GM21447 (cell line): ENCODE measurements around the gene SHLD1.
"Not testable (repeated sequence)": the region's sequence is repeated elsewhere in the genome, so short reads cannot be mapped to it uniquely, and the experiment has no call there.

Experiments
- ATAC-seq: cut with Tn5 transposase; IDR thresholded peaks from one replicate; pipeline ENCODE4 v1.9.1; 2021; ENCODE audit not compliant: unreplicated experiment

Gene SHLD1

GRCh38 chr20:5780846-5781217, 30.6 kb downstream of the SHLD1 start:
- ATAC-seq, result no peak

- not testable (repeated sequence) for ATAC-seq
These were observed 31.2 kb downstream of the SHLD1 start for GRCh38 chr20:5781367-5781766.

DNA sequence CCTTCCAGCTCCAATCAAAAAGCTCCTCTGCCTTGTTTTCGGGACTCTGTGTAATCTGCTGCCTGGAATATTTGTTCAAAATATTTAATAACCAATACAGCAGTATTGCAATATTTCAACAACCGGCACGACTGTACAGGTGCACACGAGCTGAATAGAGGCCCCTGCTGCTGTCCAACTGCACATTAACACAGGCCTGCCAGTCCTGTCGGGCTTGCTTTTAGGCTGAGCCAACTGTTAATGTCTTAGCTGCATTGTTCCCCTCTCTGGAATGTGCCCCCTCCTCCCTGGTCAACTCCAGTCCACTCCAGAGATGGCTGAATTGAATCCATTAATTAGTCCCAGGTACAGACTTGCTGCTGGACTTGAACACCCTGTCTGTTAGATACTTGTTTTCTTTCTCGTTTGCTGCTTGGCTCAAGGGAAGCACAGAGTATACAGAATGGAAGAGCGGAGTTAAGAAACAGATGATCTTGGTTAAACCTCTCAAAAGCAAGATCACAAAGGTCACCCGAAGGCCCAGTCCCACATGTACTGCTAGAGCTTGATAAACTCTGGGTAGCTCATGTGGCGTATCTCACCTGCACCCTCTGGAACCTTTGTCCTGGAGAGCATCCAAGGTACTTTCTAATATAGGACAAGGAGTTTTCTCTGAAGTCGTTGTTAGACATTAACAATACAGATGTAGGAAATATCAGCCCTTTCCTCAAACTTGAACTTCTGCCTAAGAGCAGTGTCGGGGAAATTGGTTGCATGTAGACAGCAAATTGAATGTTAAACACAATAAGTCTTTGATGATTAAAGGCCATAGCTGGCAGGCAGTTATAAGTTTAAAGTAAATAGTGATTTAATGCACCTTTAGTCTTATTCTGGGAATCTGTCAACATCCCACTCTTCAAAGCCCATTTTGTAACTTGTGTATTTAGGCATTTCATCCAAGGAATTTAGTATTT, 31.9 kb downstream of the SHLD1 start:
- ATAC-seq, result no peak

DNA sequence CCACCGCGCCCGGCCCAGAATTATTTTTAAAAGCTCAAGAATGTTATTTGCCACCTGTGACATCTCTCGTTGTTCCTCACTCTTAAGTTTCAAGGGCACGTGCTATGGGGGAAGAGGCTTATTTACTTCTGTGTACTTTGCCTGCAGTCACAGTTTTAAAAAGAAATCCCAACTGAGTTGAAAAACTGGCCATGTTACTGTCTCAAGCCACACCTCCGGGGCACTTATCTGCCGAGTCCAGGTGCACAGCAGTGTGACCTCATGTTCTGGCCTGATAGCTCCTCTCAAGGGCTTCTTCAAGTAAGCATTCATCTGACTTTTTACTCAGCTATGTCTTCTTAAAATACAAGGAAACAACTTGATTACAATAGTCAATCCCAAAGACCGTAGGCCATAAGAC, 34.5 kb downstream of the SHLD1 start:
- no peak for ATAC-seq

- ATAC-seq, result no peak
These were observed 34.9 kb downstream of the SHLD1 start for GRCh38 chr20:5785146-5785545.

DNA sequence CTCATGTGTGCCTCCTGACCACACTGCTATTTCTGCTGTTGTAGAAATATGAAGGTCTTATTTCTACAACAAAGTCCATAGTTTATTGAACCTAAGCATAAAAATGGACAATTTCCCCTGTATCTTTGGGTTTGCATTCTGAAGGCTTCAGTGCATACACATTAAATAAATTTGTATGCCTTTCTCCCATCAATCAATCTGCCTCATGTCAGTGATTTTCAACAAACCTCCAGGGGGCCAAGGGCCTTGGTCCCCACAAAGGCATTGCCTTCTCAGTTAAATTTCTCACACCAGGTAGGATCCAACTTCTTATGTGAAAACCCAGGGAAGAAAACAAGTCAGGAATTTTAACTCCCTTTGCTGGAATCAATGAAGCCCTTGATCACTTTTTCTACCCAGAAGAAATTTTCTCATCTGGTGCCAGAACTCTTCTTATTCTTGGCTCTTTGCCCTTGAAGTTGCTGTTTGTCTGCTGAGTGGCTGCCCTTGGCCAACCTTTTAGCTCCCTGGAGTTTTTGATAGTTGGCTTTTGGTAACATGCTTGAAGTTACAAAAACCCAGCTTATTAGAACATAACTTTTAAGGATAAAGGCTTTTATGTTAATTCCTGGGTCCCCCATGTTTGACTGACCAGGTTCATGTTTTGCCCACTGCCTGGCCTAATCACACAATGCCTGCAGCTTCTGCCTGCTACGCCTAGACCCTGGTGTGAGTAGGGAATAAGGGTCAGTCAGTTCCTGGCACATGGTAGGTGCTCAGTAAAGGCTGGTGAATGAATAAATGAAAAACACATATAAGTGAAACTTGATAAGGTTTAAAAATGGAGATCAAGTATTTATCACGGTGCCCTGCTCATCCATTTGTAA, 37.0 kb downstream of the SHLD1 start:
- ATAC-seq, result no peak

GRCh38 chr20:5787796-5788165, 37.6 kb downstream of the SHLD1 start:
- no peak for ATAC-seq

GRCh38 chr20:5788385-5788895, 38.2 kb downstream of the SHLD1 start:
- peak; percentile 94 for ATAC-seq

DNA sequence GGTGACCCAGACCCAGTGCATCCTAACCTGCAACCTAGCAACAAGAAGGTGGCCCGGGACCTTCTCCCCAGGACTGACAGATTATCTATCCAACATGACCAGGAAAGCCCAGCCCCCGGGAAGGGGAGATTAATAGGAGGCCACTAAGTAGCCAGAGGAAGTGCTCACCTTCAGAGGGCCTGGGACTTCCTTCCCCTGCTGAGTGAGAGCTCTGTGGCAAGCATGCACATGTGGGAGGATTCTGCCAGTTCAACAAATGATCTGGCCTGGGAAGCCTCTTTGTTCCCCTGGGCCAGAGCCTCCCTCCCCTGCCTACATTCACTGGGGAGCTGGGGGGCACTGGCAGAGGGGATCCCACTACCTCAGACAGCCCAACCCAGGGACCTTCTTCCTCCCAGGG, 39.6 kb downstream of the SHLD1 start:
- ATAC-seq, result no peak

- ATAC-seq, result no peak
These were observed 43.7 kb downstream of the SHLD1 start for GRCh38 chr20:5793916-5794315.

DNA sequence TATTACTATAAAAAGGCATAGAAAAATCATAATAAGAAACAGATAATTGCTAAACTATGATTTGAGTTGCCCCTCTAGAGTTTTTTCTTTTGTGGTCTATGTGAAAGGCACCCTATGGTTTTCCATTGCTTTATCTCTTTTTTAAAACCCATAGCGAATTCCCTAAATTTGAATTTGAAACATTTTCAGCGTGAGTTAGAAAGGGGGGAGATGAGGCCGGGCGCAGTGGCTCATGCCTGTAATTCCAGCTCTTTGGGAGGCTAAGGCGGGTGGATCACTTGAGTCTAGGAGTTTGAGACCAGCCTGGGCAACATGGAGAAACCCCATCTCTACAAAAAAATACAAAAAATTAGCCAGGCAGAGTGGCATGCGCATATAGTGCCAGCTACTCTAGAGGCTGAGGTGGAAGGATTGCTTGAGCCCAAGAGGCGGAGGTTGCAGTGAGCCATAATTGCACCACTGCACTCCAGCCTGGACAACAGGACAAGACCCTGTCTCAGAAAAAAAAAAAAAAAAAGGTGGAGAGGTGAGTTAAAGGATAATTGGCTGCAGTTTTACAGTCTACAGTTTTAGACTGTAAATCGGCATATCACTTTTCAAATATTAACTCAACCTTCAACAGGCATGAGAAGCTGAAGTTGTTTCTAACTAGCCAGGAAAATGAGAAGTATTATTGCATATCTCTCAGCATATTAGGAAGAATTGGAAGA, 46.3 kb downstream of the SHLD1 start:
- ATAC-seq, result no peak

GRCh38 chr20:5797165-5797564, 47.0 kb downstream of the SHLD1 start:
- no peak for ATAC-seq

DNA sequence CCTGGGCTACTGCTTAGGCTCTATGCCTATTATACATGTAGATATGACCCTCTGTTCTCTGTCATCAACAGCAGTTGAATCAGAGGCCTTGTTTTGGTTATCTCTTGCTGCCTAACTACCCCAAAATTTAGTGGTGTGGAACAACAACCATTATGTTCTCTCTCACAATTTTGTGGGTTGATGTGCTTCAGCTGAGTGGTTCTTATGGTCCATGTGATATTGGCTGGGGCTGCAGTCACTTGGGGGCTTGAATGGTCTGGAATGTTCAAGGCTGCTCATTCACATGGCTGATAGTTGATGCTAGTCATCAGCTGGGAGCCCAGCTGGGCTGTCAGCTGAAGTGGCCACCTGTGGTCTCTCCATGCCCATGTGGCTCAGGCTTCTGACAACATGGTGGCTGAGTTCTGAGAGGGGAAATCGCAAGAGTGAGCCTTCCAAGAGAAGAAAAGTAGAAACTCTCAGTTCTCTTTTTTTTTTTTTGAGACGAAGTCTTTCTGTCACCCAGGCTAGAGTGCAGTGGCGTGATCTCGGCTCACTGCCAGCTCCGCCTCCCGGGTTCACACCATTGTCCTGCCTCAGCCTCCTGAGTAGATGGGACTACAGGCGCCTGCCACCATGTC, 47.8 kb downstream of the SHLD1 start:
- ATAC-seq, result peak; percentile 96

DNA sequence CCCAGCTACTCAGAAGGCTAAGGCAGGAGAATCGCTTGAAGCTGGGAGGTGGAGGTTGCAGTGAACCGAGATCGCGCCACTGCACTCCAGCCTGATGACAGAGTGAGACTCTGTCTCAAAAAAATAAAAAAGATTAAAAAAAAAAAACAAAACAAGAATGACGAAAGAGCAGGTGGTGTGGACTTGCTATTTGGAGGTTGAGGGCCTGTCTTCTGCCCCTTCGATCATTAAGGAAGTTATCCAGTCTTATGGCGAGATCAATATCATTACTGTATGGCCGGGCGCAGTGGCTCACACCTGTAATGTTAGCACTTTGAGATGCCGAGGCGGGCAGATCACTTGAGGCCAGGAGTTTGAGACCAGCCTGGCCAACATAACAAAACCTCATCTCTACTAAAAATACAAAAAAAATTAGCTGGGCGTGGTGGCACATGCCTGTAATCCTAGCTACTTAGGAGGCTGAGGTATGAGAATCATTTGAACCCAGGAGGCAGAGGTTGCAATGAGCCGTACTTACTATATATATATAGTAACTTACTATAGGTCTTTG, 53.6 kb downstream of the SHLD1 start:
- not testable (repeated sequence) for ATAC-seq

- ATAC-seq, result no peak
These were observed 56.5 kb downstream of the SHLD1 start for GRCh38 chr20:5806457-5807263.

DNA sequence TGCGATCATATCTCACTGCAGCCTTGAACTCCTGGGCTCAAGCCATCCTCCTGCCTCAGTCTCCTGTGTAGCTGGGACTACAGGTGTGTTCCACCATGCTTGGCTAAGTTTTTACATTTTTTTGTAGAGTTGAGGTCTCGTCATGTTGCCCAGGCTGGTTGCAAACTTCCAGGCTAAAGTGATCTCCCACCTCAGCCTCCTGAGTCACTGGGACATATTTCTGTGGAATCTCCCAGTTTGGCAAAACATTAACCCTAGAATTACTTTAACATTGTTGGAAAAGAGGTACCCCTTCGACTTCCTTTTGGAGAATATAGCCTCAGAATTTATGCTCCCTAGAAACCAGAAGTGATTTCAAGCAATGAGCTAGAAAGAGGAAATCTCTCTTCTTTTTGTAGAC, 57.2 kb downstream of the SHLD1 start:
- ATAC-seq, result no peak

- no peak for ATAC-seq
These were observed 58.7 kb downstream of the SHLD1 start for GRCh38 chr20:5808901-5809300.

DNA sequence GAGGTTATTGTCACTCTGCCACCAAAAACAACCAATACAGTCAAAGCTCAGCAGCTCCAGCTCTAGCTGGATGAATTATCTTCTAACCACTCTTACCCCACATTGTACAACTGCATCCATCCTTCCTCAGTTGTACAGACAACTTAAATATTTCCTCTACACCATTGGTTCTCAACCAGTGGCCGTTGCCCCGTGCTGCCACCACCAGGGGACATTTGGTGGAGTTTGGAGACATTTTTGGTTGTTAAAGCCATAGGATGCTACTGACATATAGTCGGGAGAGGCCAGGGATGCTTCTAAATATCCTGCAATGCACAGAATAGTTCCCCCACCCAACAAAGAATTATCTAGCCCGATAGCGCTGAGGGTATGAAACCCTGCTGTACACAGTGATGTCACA, 59.3 kb downstream of the SHLD1 start:
- no peak for ATAC-seq

DNA sequence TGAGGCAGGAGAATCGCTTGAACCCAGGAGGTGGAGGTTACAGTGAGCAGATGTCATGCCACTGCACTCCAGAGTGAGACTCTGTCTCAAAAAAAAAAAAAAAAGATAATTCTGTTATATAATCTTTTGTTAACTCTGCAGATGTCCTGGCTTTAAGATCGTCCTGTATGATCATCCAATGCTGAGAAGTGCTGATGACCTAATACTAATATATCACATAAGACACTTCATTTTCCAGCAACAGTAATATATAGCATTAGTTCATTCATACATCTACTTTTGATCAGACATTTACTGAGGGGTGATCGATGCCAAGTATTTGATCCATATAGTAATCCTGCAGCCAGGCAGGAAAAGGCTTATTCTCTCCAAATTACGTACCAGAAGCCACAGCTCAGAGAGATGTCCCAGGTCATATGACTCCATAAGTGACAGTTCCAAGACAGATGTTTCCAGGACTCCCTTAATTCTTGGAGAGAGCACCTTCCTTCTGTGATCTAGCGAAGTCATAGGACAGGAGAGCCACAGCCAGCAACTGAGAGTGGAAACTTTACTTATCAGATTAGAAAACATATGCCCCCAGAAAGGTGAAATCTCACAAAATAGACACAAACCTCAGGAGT, 60.7 kb downstream of the SHLD1 start:
- ATAC-seq, result no peak
